Activated CD8-positive, alpha-beta T cell treated with anti-CD3 and anti-CD28 coated beads for 36 hours (primary cell): ENCODE results near the gene TGFB1I1. TPM values are rescaled to one million over a fixed set of nuclear protein-coding genes. Genes with fewer than 3 reads are reported as not detected.
A peak's percentile ranks its signal among the peaks of the same experiment; 100 is the strongest.

ENCODE experiments used
- ATAC-seq: fragments of 200-7000 bp; cut with Tn5 transposase; one replicate; pipeline ENCODE4 v1.10.0; 2021; ENCODE audit warnings: mild to moderate bottlenecking, moderate library complexity
- CTCF ChIA-PET: fragments of 350-600 bp; sonication (Branson Sonifier 250); formaldehyde crosslinking; loops from one replicate; lab custom pipeline; 2021; ENCODE audit warnings: antibody characterized with exemption; lab: Charles Lee
- POLR2A ChIA-PET: fragments of 350-600 bp; sonication (Branson Sonifier 250); formaldehyde crosslinking; loops from one replicate; lab custom pipeline; 2021; ENCODE audit warnings: antibody characterized with exemption; lab: Charles Lee
- DNase-seq: peaks from one replicate; pipeline ENCODE4 v3.0.0-alpha.2; 2020
- H3K27ac Mint-ChIP-seq: one replicate; pipeline ENCODE4 v1.8.0; 2021; ENCODE audit warnings: mild to moderate bottlenecking, mixed read lengths
- H3K27me3 Mint-ChIP-seq: one replicate; pipeline ENCODE4 v1.8.0; 2021; ENCODE audit warnings: mixed read lengths
- H3K36me3 Mint-ChIP-seq: one replicate; pipeline ENCODE4 v1.8.0; 2021; ENCODE audit warnings: low read depth, mixed read lengths
- H3K4me1 Mint-ChIP-seq: one replicate; pipeline ENCODE4 v1.8.0; 2021; ENCODE audit warnings: low read depth, mixed read lengths
- H3K4me3 Mint-ChIP-seq: one replicate; pipeline ENCODE4 v1.8.0; 2021; ENCODE audit warnings: mild to moderate bottlenecking, moderate library complexity, mixed read lengths
- H3K9me3 Mint-ChIP-seq: one replicate; pipeline ENCODE4 v1.8.0; 2021; ENCODE audit warnings: mixed read lengths
- CTCF ChIP-seq: fragments of 200-600 bp; IDR thresholded peaks from one replicate; pipeline ENCODE4 v1.8.0; 2022; ENCODE audit warnings: antibody characterized with exemption, mild to moderate bottlenecking
- intact Hi-C: fragments of 100-400 bp; cut with micrococcal nuclease; formaldehyde crosslinking; loops from one replicate; pipeline ENCODE4 v1.10.0; 2022
- total RNA-seq, 2 experiments: library from RNA; stranded (reverse); gene quantifications; one replicate each; pipeline ENCODE4 v1.2.3, GENCODE V29; 2021

TGFB1I1 gene
- total RNA-seq, 2 experiments from 2014 or later: 0.92 to 1.2 TPM

DNA sequence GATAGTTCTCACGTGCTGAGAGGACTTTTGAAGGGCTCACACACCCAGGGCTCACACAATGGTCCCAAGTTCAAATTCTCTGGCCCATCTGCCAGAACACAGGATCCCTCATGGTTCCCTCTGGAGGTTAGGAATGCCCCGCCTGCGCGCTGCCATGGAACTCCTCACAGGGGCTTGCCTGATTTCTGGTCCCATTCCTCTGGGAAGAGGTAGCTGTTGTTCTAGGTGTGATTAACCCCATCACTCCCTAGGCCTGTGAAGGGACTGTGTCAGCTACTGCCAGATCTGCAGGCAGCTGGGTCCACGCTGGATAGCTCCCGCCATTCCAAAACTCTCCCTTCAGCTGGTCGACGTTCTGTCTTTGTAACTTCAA lies 15.0 kb upstream of the TGFB1I1 start:
- CTCF ChIA-PET: interaction anchor here (1.3 to 5.1 kb wide), 5 partner anchors 14 to 412 kb away, joined by 3 to 70 read pairs (median 17); partner anchors contain the start of genes TGFB1I1 and ZNF843
- ATAC-seq: no peak
- peaks cover 49% of the 10 kb centered on the region for H3K4me1 Mint-ChIP-seq

DNA sequence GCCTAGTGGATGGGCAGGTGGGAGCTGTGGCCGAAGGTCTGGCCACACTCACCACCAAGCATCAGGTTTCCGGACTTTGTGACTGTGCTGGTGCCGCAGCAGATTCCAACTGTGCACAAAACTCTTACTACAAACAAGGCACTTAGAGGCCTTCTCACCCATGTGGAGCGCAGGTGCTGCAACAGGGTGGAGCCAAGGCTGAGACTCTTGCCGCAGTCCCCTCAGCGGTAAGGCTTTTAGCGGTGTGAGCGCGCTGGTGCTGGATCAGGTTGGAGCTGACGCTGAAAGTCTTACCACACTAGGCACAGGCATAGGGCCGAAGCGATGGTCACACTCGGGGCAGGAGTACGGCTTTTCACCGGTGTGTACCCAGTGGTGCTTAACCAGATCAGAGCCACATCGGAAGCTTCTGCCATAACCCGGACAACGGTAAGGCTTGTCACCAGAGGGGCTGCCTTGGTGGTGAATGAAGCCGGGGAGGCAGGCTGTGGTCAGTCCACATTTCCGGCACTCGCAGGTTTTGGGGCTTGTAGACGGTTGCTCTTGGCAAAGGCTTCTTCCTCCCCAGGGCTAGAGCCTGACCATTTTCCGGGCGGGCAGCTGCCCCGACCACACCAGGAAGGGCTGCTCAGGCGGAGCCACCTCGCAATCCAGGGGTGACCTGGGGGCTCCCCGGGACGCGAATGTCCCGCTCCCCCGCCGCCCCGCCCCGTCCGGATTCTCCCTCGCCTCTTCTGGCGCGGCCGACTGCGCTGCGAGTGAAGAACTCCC lies 13.7 kb upstream of the TGFB1I1 start:
- no peak for TF ChIP-seq CTCF
- Mint-ChIP-seq H3K4me1 (peaks cover 44% of the 10 kb centered on the region), H3K27ac (peak overlapping the region; percentile 97), H3K9me3 (no peaks in the 10 kb centered on the region), H3K27me3 (no peaks in the 10 kb centered on the region), H3K36me3 (peaks cover 33% of the 10 kb centered on the region), H3K4me3 (peak overlapping the region; percentile 89)
- CTCF ChIA-PET: interaction anchor here (0.7 to 5.1 kb wide), 11 partner anchors 10 to 414 kb away, joined by 3 to 70 read pairs (median 5); partner anchors contain the start of genes TGFB1I1, ZNF646, ZNF668 and ZNF843
- peak; percentile 77 for DNase-seq
- intact Hi-C loops: loop anchor here (10.0 kb wide), 1 partner anchor 407 kb away; no protein-coding TSS in a partner anchor
- peak; percentile 3 for ATAC-seq
- POLR2A ChIA-PET: interaction anchor here (0.5 to 4.8 kb wide), 27 partner anchors 10 to 501 kb away, joined by 3 to 26 read pairs (median 4); partner anchors contain the start of genes FUS, PYDC1, RUSF1 and SETD1A

More for the DNA sequence above, 15.0 kb upstream of the TGFB1I1 start:
- Mint-ChIP-seq H3K9me3 (no peaks in the 10 kb centered on the region), H3K36me3 (peaks cover 33% of the 10 kb centered on the region), H3K27ac (no peak overlapping the region), H3K4me3 (peak overlapping the region; percentile 89), H3K27me3 (no peaks in the 10 kb centered on the region)
- intact Hi-C loops: loop anchor here (10.0 kb wide), 1 partner anchor 408 kb away; no protein-coding TSS in a partner anchor
- TF ChIP-seq CTCF: no peak
- POLR2A ChIA-PET: interaction anchor here (1.7 to 4.8 kb wide), 5 partner anchors 20 to 413 kb away, joined by 3 to 26 read pairs (median 6); partner anchors contain the start of gene FUS
- no peak for DNase-seq

- intact Hi-C loops: loop anchor here (10.0 kb wide), 1 partner anchor 406 kb away; no protein-coding TSS in a partner anchor
- DNase-seq (peak; percentile 98), ATAC-seq (peak; percentile 77)
- TF ChIP-seq CTCF: peak; percentile 73
- POLR2A ChIA-PET: interaction anchor here (0.5 to 4.8 kb wide), 24 partner anchors 11 to 502 kb away, joined by 3 to 26 read pairs (median 4); partner anchors contain the start of genes FUS, PYDC1, RUSF1 and SETD1A
- H3K4me1 Mint-ChIP-seq: peaks cover 39% of the 10 kb centered on the region
- H3K4me3 Mint-ChIP-seq: peak within 1 kb of the TSS; percentile 91
- H3K9me3 Mint-ChIP-seq: no peaks in the 10 kb centered on the region
- CTCF ChIA-PET: interaction anchor here (0.9 to 5.1 kb wide), 19 partner anchors 8 to 505 kb away, joined by 3 to 70 read pairs (median 7); partner anchors contain the start of genes RUSF1, TGFB1I1, ZNF267 and ZNF646
- H3K36me3 Mint-ChIP-seq: peaks cover 29% of the 10 kb centered on the region
- peak within 1 kb of the TSS; percentile 97 for H3K27ac Mint-ChIP-seq
- H3K27me3 Mint-ChIP-seq: no peaks in the 10 kb centered on the region
Observed at GRCh38 chr16:31458844-31459686, 12.9 kb upstream of the TGFB1I1 start, which contains the start of gene ARMC5. Gene ARMC5, plus strand, starts transcription at chr16:31459501. Its CDS starts 24 bp downstream, at chr16:31459525.

- H3K4me3 Mint-ChIP-seq: peak overlapping the region; percentile 91
- H3K27me3 Mint-ChIP-seq: no peaks in the 10 kb centered on the region
- peaks cover 32% of the 10 kb centered on the region for H3K36me3 Mint-ChIP-seq
- POLR2A ChIA-PET: interaction anchor here (1.2 to 4.8 kb wide), 16 partner anchors 12 to 414 kb away, joined by 3 to 26 read pairs (median 6); partner anchors contain the start of genes FUS, RUSF1, ZNF267 and ZNF843
- intact Hi-C loops: loop anchor here (10.0 kb wide), 1 partner anchor 405 kb away; no protein-coding TSS in a partner anchor
- peak; percentile 100 for DNase-seq
- no peaks in the 10 kb centered on the region for H3K9me3 Mint-ChIP-seq
- peaks cover 38% of the 10 kb centered on the region for H3K4me1 Mint-ChIP-seq
- ATAC-seq: peak; percentile 84
- CTCF ChIA-PET: interaction anchor here (0.7 to 5.1 kb wide), 31 partner anchors 8 to 506 kb away, joined by 3 to 70 read pairs (median 5); partner anchors contain the start of genes FUS, PYCARD, RUSF1 and TGFB1I1
- TF ChIP-seq CTCF: no peak
- peak overlapping the region; percentile 97 for H3K27ac Mint-ChIP-seq
Observed at GRCh38 chr16:31459687-31460581, 12.0 kb upstream of the TGFB1I1 start.
